DLD1 (cell line): ENCODE results near the gene FOXD1.
"Not testable (repeated sequence)": the region's sequence is repeated elsewhere in the genome, so short reads cannot be mapped to it uniquely, and the experiment has no call there.

Experiments
- in situ Hi-C: cut with HindIII; loops from 2 replicates; pipeline ENCODE4 v1.10.0; 2017; ENCODE audit warnings: low sequenced_read_pairs

FOXD1 gene

DNA sequence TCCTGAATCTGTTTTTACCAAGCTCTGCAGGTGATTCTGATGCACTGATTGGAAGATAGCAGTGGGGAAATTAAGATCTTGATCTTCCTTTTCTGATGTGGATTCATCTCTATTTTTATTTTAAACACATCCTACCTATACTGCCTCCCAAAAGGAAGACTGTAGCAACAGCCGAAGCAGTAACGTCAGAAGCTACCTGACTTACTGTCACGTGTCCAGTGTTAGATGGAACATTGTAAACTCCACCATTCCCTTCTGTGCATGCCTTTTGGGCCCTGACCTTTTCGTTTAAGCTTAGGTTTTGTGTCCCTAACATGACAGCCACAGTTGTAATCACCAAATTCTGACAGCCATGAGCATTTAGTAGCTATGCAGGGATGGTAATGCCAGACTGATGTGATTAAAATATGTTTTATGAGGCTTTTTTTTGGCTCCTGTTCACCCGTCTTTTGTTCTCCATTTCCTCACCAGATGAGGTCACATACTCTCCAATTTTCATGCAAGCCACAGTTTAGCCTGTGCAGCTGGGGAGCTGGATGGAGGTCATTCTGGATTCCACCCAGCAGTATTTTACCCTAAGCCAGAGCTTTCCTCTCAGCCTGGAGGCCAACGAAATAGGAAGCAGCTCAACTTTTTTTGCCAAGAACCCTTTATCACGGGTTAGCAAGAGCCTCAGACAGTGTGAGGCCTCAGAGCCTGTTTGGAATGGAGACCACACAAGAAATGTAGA, 15.6 kb upstream of the FOXD1 start:
- in situ Hi-C loops, result no loop called here

GRCh38 chr5:73460133-73460532, 11.6 kb upstream of the FOXD1 start:
- in situ Hi-C loops, result no loop called here

GRCh38 chr5:73459366-73459765, 10.8 kb upstream of the FOXD1 start:
- in situ Hi-C loops, result no loop called here

GRCh38 chr5:73456462-73456861, 7.9 kb upstream of the FOXD1 start:
- in situ Hi-C loops, result not testable (repeated sequence)

GRCh38 chr5:73454379-73455036, 5.9 kb upstream of the FOXD1 start:
- in situ Hi-C loops, result no loop called here

- in situ Hi-C loops, result no loop called here
Observed at GRCh38 chr5:73452215-73452614, 3.6 kb upstream of the FOXD1 start.

GRCh38 chr5:73451224-73452130, 2.9 kb upstream of the FOXD1 start:
- in situ Hi-C loops, result no loop called here

- in situ Hi-C loops, result no loop called here
Observed at GRCh38 chr5:73450672-73451223, 2.2 kb upstream of the FOXD1 start.

GRCh38 chr5:73450137-73450536, 1.6 kb upstream of the FOXD1 start:
- in situ Hi-C loops, result no loop called here

GRCh38 chr5:73447530-73448462, 781 bp downstream of the FOXD1 start:
- in situ Hi-C loops, result no loop called here

GRCh38 chr5:73446631-73447529, 1.7 kb downstream of the FOXD1 start:
- in situ Hi-C loops, result no loop called here

DNA sequence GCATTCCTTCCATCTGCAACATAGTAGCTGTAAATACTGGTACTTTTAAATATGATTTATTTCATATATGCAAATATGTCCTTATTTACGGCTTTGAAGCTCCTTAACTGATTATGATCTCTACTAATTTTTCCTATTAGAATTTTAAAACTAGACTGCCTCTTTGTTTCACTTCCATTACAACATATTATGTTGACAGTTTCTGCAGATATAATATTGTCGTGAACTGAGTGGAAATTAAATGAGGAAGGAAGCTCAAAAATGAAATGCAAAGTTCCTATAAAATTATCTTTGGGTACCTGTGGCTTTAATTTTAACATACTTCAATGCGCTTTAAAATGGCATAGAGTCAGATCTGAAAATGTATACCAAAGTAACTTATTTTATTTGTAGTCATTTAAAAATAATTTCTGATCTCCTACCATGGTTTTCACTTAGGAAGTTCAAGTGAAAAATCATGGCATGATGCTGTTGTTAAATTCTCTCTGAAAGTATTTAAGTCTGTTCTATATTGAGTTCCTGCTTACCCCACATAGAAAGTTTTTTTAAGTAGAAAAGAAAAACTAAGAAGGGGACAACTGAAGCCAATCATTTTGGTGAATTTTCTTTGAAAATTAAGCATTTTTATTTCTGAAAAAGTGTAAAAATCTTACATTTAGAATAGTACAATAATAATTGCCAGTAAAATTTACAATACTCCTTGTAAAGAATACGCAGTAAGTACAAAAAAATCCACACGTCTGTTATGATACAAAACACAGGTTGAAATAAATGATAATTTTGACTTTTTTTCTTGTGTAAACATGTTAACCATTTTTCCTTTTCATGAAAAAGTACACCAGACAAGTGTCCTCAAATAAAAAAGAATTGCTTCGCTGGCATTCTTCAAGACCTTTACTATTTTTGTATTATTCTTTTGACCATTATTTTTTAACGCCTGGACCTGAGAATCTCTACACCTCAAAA, 2.6 kb downstream of the FOXD1 start:
- in situ Hi-C loops, result no loop called here

GRCh38 chr5:73444499-73445438, 3.8 kb downstream of the FOXD1 start:
- in situ Hi-C loops, result no loop called here

DNA sequence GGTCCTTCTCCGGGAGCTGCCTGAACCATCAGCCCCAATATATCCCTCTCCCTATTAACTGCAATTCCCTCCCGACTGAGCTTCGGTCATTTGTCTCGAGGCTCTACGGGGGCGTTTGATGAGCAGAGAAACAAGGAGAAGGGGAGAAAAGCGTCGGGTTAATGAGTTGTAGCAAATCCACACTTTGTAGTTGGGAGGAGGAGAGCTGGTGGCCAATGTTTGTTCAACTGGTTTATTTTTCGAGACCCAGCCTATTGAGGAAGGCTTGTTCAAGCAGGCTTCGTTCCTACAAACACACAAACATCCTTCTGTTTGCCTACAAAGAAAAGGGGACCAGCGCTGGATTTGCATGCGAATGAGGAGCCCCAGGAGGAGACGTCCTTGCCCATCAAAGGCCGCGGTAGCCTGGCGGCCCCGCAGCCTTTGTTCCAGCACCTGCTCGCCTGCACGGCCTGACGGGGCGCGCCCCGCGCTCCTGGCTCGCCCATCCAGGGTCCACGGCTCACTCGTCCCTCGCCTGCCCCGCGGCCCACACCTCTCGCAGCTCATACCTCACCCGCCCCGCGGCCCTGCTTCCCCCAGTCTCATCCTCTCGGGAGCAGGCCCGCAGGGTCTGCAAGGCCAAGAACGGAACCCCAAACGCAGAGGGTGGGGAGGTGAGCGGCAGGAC, 4.6 kb downstream of the FOXD1 start:
- in situ Hi-C loops, result no loop called here

- in situ Hi-C loops, result no loop called here
Observed at GRCh38 chr5:73442996-73443627, 5.5 kb downstream of the FOXD1 start.

DNA sequence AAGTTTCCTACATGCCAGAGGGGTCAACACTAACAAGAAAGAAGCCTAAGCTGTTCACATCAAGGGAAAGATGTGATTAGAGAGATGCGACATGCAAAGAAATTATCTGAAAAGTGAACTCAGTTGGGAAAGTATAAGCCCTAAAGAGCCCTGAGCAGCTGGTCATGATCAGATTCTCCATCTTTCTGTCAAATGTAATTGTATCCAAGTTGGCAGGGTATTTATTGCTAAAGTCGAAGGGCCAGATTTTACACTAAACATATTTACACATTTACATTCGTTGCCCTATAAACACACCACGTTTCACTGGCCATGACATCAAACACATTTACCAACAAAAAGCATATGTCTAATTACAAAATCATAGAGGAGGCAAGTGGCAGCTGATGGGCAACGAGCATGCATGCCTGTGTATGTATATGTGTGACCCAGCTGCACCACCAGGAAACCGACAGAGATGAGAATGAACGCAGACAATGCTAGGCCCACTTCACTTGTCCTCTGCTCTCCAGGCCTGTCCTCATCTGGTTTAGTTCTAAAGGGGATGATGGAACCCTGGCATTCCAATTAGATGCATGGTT, 6.3 kb downstream of the FOXD1 start:
- in situ Hi-C loops, result no loop called here
